Lung (tissue), 12 donors: ENCODE results near the gene ASGR1. TPM values are rescaled to one million over a fixed set of nuclear protein-coding genes. Genes with fewer than 3 reads are reported as not detected.
"Not testable (repeated sequence)": the region's sequence is repeated elsewhere in the genome, so short reads cannot be mapped to it uniquely, and the experiment has no call there.

Experiments used
- ATAC-seq: fragments of 200-7000 bp; cut with Tn5 transposase; one replicate; pipeline ENCODE4 v1.9.1; 2020; ENCODE audit warnings: moderate number of reproducible peaks; ENCODE audit not compliant: insufficient read depth, low FRiP score
- DNase-seq, 3 donors: peaks; one replicate each; pipeline ENCODE4 v3.0.0-alpha.2; 2013 to 2017
- H3K27ac ChIP-seq, 2 donors: one replicate each; pipeline ENCODE4 v1.5.1; 2013; ENCODE audit warnings: mild to moderate bottlenecking in 2 of 2, moderate library complexity in 2 of 2, control low read depth in 1 of 2, inconsistent platforms in 1 of 2, low read depth in 1 of 2, low read length in 1 of 2
- H3K27me3 ChIP-seq, 3 donors: one replicate each; pipeline ENCODE4 v1.5.1; 2013; ENCODE audit warnings: low read length in 2 of 3; ENCODE audit not compliant: control insufficient read depth in 3 of 3, insufficient read depth in 3 of 3
- H3K36me3 ChIP-seq, 4 donors: one replicate each; pipeline ENCODE4 v1.5.1; 2013; ENCODE audit warnings: low read length in 4 of 4, mild to moderate bottlenecking in 1 of 4, moderate library complexity in 1 of 4; ENCODE audit not compliant: control insufficient read depth in 4 of 4, insufficient read depth in 4 of 4
- H3K4me1 ChIP-seq, 5 donors: one replicate each; pipeline ENCODE4 v1.5.1; 2013; ENCODE audit warnings: low read length in 5 of 5, mild to moderate bottlenecking in 2 of 5, moderate library complexity in 1 of 5; ENCODE audit not compliant: control insufficient read depth in 5 of 5, insufficient read depth in 5 of 5
- H3K4me3 ChIP-seq: one replicate; pipeline ENCODE4 v1.5.1; 2013; ENCODE audit warnings: mild to moderate bottlenecking, control low read depth, moderate library complexity
- H3K9ac ChIP-seq, 2 donors: one replicate each; pipeline ENCODE4 v1.5.1; 2013; ENCODE audit warnings: low read length in 2 of 2, control low read depth in 1 of 2; ENCODE audit not compliant: insufficient read depth in 1 of 2
- H3K9me3 ChIP-seq, 4 donors: one replicate each; pipeline ENCODE4 v1.5.1; 2013; ENCODE audit warnings: low read length in 3 of 4, mild to moderate bottlenecking in 1 of 4, moderate library complexity in 1 of 4; ENCODE audit not compliant: control insufficient read depth in 4 of 4, insufficient read depth in 3 of 4
- WGBS, 2 donors: extraction: QIAGEN DNeasy Blood & Tissue Kit; methylation state at CpG; one replicate each; pipeline ENCODE4 v1.1.7; 2013; 5-methylcytosine and 5-hydroxymethylcytosine counted together
- polyA plus RNA-seq, 2 donors: library from polyadenylated mRNA; stranded (reverse); fragments of 200-250 nt; gene quantifications; one replicate each; pipeline ENCODE4 v1.2.1, GENCODE V29; 2013
- total RNA-seq, 2 donors: library from RNA; depleted of rRNA in 1 of 2; stranded (reverse); fragments of >200 nt in 1 of 2; gene quantifications; one replicate each; pipeline ENCODE4 v1.2.1, GENCODE V29; 2014 to 2021
- TF ChIP-seq, protein P1 (sequence below): IDR thresholded peaks from 2 replicates; pipeline ENCODE4 v1.5.1; 2012; ENCODE audit warnings: mild to moderate bottlenecking; ENCODE audit errors: control extremely low read depth, extremely low read depth
- donor health status: control.
- donor health status: control.
- donor health status: Bipolar disorder and iron deficiency.
- donor health status: healthy.
- donor health status: DM: yes; HTN: yes; CAD: no.

Gene ASGR1
- total and polyA plus RNA-seq, 4 donors, result 5.9 to 11.2 (median 6.5) TPM

DNA sequence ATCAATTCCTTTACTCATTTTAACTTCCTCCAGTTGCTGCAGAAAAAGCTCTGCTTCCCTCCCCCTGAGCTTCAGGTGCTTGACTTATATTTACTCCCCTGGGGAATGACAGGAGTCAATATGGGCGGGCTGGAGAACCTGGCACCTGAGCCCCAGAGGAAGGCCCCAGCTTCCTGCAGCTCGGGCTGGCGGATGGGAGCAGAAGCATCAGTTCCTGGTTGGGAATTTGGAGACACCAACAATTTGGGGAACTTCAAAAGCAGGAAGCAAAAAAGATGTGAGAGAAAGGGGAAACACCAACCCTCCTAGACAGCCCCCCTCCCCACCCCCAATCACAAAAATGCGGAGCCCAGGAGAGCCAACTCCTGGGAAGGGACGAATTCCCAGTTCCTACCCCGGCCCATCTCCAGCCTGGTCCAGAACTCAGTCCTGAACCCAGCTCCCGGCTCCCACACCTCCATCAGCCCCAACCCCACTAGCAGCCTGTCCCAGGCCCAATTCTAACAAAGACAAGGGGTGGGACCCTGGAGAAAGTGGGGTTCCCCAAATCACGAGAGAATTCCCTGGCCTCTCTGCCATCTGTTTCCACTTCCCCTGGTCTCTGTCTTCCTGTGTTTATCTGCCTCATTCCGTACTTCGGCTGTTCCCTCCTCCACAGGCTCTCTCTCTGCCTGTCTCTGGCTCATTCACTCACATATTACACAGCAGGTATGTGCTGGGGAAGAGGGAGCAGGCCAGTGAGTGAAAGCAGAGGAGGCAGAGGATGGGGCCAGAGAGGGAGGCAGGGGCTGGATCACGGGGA is 48.3 kb downstream of the ASGR1 start:
- Histone ChIP-seq H3K36me3 (no peaks in the 10 kb centered on the region), H3K9me3 (no peaks in the 10 kb centered on the region), H3K4me1 (peaks cover 0 to 1% (median 0%) of the 10 kb centered on the region in 5 donors), H3K27me3 (peaks cover 0 to 20% (median 3%) of the 10 kb centered on the region in 3 donors), H3K4me3 (no peak overlapping the region), H3K9ac (no peak overlapping the region), H3K27ac (peak overlapping the region in 1 of 2 donors; percentile 9)
- ATAC-seq (no peak), DNase-seq (peak in 1 of 3 donors; percentile 21)
- TF ChIP-seq, protein P1, sequence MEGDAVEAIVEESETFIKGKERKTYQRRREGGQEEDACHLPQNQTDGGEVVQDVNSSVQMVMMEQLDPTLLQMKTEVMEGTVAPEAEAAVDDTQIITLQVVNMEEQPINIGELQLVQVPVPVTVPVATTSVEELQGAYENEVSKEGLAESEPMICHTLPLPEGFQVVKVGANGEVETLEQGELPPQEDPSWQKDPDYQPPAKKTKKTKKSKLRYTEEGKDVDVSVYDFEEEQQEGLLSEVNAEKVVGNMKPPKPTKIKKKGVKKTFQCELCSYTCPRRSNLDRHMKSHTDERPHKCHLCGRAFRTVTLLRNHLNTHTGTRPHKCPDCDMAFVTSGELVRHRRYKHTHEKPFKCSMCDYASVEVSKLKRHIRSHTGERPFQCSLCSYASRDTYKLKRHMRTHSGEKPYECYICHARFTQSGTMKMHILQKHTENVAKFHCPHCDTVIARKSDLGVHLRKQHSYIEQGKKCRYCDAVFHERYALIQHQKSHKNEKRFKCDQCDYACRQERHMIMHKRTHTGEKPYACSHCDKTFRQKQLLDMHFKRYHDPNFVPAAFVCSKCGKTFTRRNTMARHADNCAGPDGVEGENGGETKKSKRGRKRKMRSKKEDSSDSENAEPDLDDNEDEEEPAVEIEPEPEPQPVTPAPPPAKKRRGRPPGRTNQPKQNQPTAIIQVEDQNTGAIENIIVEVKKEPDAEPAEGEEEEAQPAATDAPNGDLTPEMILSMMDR, result no peak
- 17 to 35% methylated on average over 11 of the region's 11 CpGs for WGBS, 2 donors

DNA sequence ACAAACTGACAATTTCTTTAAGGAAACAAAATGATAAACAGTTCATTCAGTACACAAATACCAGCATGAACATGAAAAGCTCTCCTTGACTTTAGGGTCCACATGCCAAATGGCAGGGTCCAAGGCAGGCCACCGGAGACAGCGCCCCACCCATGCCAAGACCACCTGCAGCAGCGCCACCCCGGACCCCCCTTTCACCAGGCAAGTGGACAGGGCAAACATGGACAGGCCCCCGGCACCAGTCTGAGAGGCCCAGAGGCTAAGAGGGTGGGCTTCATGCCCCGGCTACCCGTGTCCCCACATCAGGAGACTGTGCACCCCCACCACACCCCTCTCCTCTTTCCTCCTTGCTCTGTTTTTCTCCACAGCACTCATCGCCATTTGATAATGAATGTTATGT is 49.9 kb downstream of the ASGR1 start:
- ATAC-seq, result no peak
- Histone ChIP-seq H3K36me3 (no peaks in the 10 kb centered on the region), H3K27ac (no peak overlapping the region), H3K9ac (no peak overlapping the region), H3K27me3 (peaks cover 0 to 20% (median 3%) of the 10 kb centered on the region in 3 donors), H3K4me1 (peaks cover 0 to 1% (median 0%) of the 10 kb centered on the region in 5 donors), H3K9me3 (no peaks in the 10 kb centered on the region), H3K4me3 (no peak overlapping the region)
- TF ChIP-seq, protein P1, result no peak
- DNase-seq, result no peak
- 93% methylated on average over 8 of the region's 8 CpGs for WGBS, 2 donors

DNA sequence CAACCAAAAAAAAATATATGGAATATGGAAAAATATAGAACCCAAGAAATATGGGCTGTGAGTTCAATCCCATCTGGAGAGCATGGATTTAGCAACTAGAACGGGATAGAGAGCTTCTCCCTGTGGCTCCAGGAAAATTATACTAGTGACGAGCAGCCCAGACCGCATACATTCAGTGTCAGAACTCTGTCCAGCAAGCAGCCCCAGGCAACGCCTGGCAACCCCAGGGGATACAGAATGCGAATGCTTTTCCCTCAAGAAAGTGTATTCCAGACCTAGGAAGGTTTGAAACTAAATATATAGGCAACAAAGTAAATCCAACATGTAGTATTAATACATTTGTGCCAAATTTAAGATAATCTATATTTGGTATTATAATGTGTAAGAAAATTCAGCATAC is 51.0 kb downstream of the ASGR1 start:
- Histone ChIP-seq H3K4me1 (peaks cover 0 to 1% (median 0%) of the 10 kb centered on the region in 5 donors), H3K27ac (no peak overlapping the region), H3K9ac (no peak overlapping the region), H3K9me3 (no peaks in the 10 kb centered on the region), H3K36me3 (no peaks in the 10 kb centered on the region), H3K27me3 (peaks cover 0 to 12% (median 0%) of the 10 kb centered on the region in 3 donors), H3K4me3 (no peak overlapping the region)
- DNase-seq (no peak), ATAC-seq (no peak)
- TF ChIP-seq, protein P1, result no peak
- 66 to 81% methylated on average over 5 of the region's 5 CpGs for WGBS, 2 donors

DNA sequence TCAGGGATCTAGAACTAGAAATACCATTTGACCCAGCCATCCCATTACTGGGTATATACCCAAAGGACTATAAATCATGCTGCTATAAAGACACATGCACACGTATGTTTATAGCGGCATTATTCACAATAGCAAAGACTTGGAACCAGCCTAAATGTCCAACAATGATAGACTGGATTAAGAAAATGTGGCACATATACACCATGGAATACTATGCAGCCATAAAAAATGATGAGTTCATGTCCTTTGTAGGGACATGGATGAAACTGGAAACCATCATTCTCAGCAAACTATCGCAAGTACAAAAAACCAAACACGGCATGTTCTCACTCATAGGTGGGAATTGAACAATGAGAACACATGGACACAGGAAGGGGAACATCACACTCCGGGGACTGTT is 51.7 kb downstream of the ASGR1 start:
- DNase-seq, H3K9me3 ChIP-seq: not testable (repeated sequence)
- WGBS, 2 donors, result 86 to 96% methylated on average over 4 of the region's 5 CpGs

DNA sequence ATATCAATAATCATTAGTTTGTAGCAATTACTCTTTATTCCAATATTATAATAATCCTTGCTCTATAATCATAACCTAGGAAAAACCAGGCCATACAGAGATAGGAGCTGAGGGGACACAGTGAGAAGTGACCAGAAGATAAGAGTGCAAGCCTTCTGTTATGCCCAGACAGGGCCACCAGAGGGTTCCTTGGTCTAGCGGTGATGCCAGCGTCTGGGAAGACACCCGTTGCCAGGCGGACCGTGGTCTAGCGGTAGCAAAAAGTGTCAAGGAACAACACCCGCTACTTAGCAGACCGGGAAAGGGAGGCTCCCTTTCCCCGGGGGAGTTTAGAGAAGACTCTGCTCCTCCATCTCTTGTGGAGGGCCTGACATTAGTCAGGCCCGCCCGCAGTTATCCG is 52.8 kb downstream of the ASGR1 start:
- ATAC-seq, H3K4me1 ChIP-seq, DNase-seq, H3K9ac ChIP-seq, H3K36me3 ChIP-seq, H3K27me3 ChIP-seq, H3K27ac ChIP-seq, H3K9me3 ChIP-seq, H3K4me3 ChIP-seq: not testable (repeated sequence)
- 77 to 86% methylated on average over 12 of the region's 12 CpGs for WGBS, 2 donors

More for the DNA sequence above, 51.7 kb downstream of the ASGR1 start:
- not testable (repeated sequence) for H3K27ac ChIP-seq, H3K36me3 ChIP-seq, H3K9ac ChIP-seq, H3K4me3 ChIP-seq, H3K27me3 ChIP-seq, H3K4me1 ChIP-seq, ATAC-seq
